Gastroesophageal sphincter (tissue), 3 donors: ENCODE results near the gene SBK2.

ENCODE experiments used
- EP300 ChIP-seq: sonication (generic); formaldehyde crosslinking; IDR thresholded peaks from one replicate; pipeline ENCODE4 v1.6.1; 2017; ENCODE audit warnings: antibody characterized with exemption, mild to moderate bottlenecking
- TF ChIP-seq, protein P1 (sequence below), 4 experiments: fragments of 200-600 bp in 2 of 4; fragments of 450-650 bp in 2 of 4; sonication (generic) in 1 of 4; IDR thresholded peaks; one replicate each; pipeline ENCODE4 v1.5.1; 2017 to 2019; ENCODE audit warnings: antibody characterized with exemption in 4 of 4, mild to moderate bottlenecking in 2 of 4, moderate library complexity in 2 of 4

DNA sequence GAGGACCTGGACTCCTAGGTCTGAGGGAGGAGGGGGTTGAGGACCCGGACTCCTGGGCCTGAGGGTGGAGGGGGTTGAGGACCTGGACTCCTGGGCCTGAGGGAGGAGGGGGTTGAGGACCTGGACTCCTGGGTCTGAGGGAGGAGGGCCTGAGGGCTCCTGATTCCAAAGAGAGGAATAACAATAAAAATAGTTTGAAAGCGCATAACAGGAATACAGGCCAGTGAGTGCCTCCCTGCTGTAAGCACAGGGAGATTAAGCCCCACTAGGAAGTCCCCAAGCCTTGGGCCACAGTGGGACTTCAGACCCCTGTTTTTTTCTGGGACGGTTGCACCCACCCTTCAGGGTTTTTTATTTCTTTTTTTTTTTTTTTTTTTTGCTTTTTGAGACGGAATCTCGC, 1.2 kb upstream of the SBK2 start:
- TF ChIP-seq EP300: no peak
- TF ChIP-seq, protein P1, sequence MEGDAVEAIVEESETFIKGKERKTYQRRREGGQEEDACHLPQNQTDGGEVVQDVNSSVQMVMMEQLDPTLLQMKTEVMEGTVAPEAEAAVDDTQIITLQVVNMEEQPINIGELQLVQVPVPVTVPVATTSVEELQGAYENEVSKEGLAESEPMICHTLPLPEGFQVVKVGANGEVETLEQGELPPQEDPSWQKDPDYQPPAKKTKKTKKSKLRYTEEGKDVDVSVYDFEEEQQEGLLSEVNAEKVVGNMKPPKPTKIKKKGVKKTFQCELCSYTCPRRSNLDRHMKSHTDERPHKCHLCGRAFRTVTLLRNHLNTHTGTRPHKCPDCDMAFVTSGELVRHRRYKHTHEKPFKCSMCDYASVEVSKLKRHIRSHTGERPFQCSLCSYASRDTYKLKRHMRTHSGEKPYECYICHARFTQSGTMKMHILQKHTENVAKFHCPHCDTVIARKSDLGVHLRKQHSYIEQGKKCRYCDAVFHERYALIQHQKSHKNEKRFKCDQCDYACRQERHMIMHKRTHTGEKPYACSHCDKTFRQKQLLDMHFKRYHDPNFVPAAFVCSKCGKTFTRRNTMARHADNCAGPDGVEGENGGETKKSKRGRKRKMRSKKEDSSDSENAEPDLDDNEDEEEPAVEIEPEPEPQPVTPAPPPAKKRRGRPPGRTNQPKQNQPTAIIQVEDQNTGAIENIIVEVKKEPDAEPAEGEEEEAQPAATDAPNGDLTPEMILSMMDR (IDR thresholded peaks at IDR 0.05): no peak
